ENCODE data around the gene KDM8. TPM values are rescaled to one million over a fixed set of nuclear protein-coding genes. Genes with fewer than 3 reads are reported as not detected.

The KDM8 gene
- 3.7 and 4.7 TPM in 2 replicates for total RNA-seq

DNA sequence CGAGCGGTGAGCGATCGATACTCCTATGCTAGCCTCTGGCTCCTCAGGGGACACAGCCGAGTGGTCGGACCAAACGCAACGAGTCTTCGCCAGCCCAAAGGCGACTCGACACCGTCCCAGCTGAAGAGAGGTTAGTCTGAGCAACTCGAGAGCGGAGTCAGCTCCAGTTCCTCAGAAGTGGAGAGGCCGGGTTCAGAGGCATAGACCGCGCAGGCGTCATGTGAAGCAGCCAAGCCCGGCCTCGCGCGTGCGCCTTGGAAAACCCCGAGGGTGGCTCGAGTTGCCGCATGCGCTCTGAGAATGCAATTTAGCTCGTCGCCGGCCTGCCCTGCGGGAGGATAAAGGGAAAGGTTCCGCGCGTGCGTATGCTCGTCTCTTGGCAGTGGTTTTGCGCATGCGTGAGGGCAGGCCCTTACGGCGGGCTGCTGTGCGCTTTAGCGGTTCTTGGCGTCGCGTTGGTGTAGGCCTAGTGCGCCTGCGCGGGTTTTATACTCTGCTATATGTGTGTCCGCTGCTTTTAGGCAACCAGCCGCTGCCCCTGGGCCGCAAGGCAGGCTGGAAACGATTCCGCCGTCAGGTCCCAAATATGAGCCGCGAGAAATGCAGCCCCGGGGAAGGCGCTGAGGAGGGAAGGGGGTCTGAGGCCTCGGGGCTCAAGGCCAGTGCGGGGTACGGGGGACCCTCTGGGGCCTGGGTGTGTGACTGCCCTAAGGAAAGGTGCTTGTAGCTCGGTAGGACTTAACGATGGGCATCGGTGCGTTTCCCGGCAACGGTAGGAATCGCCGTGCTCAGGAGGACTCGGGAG, at the start of gene KDM8:
KDM8 (plus strand) TSS at position 20 of the 805 bp plus-strand sequence. CDS start 6,598 bp downstream, outside the sequence.
- DNase-seq: peak; percentile 100

DNA sequence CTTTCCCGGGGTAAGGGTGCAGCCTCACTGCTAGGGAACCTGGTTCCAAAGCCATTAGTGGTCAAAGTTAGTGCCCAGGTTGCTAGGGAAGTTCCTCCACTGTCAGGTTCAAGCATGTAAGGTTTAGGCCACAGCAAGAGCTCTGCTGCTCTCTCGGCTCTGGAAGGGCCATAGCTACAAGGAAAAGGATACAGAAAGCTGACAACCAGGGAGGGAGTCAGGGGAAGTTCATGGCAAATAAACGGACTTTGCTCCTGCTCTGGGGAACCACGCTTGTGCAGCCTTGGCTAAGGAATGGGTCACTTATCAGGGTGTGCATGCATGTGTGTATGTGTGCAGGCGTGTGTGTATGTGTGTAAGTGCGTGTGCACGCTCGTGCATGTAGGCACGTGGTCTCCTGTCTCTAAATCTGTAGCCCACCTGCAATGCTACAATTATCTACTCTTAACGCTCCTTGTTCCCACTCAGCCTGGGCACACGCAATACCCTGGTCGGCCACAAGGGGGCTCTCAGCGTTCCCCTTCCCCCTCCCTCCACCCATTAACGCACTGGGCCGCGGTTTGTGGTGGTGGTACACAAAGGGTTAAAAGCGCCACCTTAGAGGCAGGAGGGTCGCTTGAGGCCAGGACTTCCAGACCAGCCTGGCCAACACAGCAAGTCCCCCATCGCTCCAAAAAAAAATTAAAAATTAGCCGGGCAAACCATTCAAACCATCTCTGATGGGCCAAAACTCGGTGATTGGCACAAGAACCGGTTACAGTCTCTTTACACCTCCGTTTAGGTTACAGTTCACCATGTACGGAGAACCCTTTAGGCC, 48.4 kb upstream of the KDM8 start:
- peak; percentile 65 for DNase-seq

DNA sequence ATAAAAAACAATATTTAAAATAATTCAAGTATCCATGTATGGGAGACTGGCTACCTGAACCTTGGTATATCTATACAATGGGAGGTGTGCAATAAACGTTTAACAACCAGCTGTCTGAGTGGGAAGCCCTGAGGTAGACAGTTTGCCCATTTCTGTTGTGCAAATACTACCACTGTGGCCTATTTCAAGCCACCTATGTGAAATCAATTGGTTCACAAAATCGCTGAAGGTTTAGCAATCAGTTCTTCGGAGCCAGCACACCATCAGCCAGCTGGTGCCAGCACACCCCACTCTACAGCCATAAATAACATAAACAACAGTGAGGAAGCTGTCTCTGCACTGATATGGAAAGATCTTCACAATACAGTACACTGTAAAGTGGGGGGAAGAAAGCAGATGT, 46.7 kb upstream of the KDM8 start:
- no peak for DNase-seq

DNA sequence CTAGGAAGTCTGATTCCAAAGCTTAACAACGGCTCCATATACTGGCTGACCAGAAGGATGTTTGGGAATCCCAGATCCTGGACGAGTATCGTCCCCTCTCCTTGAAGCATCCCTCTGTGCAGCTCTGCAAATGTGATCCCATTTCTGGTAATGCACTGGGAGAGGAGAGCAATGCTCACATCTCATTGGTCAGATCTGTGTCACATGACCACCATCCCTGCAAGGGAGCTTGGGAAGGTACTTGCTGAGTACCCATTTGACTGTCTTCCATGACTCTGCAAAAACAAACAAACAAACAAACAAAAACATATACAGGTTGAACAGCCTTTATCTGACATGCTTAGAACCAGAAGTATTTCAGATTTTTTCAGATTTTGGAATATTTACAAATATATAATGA, 41.9 kb upstream of the KDM8 start:
- no peak for DNase-seq

DNA sequence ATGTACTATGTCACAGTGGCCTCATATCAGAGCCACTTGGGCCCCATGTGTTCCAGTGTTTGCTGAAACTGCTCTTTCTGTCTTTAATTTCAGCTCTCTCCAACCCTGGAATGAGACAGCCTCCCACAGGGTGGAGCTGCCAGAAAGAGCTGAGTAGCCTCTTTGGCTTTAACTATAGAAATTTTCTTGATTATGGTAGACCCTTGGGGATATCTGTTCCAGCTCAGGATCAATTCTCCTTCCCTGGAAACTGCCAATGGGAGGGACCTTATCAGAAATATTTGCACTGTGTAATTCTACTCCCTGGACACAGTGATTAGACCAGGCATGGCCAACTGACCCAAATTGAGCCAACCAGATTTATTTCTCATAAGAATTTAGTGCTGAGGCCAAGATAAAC, 39.0 kb upstream of the KDM8 start:
- DNase-seq: no peak

DNA sequence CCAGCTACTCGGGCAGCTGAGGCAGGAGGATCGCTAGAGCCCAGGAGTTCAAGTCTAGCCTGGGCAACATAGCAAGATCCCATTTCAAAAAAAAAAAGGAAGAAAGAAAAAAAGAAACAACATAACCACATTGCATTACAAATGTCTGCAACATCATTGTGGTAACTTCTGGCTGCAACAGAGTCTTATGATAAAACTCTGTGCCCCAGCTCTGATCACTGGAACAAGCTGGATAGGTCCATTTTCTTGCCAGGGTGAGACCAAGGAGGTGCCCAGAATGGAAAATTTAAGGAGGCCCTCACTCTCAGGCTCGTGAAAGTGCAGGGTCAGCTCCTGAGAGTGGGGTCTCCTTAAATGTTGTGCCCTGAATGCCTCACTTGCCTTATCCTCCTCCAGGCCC, 37.8 kb upstream of the KDM8 start:
- no peak for DNase-seq

DNA sequence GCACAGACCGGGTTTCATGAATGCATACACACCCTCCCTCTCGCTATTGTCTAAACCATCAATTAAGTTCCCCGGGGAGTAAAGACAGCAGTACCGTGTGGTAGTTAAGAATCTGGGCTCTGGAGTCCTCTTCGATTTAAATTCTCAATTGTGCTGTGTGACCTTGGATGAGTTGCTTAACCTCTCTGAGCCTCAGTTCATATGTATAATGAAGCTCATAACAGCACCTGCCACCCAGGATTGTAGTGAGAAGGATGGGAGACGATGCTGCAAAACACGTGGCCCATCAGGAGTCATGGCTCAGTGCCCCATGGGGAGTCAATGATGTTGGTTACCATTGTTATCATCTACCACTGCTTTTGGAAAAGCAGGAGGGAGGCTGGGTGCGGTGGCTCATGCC, 34.5 kb upstream of the KDM8 start:
- DNase-seq: no peak

DNA sequence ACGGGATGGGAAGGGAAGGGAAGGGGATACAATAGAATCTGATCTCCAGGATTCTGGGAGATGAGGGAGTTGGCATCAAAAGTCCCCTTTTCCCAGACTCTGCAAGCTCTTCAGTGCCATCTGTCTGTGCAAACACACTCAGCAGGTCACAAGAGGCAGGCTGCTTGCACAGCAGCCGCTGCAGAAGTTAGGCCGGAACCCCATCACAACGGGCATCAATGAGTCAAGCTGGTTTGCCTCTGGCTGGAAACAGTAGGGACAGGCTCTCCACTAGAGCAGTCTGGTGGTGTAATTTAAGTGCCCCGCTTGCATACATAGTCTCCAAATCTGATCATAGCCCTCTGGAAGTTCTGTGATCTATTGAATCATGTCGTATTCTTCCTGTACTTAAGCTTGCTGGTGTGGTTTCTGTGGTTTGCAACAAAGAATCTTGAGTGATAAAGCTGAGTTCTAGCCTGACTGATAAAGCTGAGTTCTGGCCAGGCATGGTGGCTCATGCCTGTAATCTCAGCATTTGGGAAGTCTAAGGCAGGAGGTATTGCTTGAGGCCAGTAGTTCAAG, 33.7 kb upstream of the KDM8 start:
- peak; percentile 53 for DNase-seq

DNA sequence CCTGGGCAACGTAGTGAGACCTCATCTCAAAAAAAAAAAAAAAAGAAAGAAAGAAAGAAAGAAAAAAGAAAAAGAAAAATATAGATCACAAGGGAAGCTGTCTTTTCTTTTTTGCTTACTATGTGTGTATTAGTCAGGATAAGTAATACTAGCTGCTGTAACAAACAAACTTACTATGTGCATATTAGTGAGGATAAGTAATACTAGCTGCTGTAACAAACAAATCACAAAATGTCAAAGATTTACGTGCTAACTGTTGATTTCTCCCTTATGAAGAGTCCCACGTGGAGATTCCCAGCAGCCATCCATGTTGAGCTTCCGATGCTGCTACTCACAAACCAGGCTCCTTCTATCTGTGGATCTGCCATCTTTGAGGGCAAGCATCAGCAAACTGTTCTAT, 31.7 kb upstream of the KDM8 start:
- DNase-seq: no peak

DNA sequence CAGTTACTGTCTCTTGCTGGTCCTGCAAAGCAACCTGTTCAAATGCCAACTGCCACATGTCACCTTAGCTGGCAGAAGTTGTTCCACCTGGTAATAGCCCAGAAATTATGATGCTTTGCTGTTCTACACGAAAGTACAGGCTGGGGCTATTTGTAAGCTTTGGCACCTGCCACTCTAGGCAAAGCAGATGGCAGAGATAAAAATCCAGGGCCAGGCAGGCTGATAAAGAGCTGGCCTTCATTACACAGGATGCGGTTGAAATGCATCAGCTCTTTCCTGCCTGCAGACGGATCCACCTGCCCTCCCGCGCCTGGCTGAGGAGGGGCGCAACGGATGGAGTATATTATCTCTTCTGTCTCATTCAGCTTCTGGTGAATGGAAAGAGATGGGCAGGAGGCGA, 29.3 kb upstream of the KDM8 start:
- peak; percentile 37 for DNase-seq

DNA sequence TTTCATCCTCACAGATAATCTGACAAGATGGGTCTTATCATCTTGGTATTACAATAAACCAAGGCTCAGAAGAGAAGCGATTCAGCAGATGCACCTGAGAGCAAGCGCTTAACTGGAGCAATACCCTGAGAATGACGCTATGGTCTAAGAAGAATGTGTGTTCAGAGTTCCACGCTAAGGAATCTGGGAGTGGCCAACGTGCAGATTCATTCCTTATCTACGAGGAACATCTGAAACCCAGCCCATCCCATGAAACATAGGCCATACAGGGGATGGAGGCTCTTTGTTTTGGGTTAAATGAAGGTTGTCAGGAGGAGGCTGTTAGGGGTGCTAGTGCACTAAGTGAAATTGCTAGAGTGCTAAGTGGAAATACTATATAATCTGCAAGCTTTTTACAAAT, 28.5 kb upstream of the KDM8 start:
- DNase-seq: peak; percentile 7

DNA sequence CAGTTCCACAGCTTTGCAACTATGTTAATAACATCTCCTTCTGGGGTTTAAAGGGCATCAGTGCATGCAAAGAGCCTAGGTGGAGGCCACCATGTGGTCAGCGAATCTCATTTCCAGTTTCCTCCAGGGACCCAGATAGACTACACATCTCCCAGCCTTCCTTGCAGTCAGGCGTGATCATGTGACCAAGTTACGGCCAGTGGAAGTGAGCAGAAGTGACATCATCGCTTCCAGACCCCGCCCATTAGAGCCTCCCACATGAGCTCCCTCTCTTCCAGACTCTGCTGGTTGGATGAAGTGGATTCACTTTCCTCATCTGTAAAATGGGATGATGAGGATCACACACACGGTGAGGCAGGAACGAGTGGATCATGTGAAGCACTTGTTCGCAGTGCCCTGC, 27.4 kb upstream of the KDM8 start:
- no peak for DNase-seq

DNA sequence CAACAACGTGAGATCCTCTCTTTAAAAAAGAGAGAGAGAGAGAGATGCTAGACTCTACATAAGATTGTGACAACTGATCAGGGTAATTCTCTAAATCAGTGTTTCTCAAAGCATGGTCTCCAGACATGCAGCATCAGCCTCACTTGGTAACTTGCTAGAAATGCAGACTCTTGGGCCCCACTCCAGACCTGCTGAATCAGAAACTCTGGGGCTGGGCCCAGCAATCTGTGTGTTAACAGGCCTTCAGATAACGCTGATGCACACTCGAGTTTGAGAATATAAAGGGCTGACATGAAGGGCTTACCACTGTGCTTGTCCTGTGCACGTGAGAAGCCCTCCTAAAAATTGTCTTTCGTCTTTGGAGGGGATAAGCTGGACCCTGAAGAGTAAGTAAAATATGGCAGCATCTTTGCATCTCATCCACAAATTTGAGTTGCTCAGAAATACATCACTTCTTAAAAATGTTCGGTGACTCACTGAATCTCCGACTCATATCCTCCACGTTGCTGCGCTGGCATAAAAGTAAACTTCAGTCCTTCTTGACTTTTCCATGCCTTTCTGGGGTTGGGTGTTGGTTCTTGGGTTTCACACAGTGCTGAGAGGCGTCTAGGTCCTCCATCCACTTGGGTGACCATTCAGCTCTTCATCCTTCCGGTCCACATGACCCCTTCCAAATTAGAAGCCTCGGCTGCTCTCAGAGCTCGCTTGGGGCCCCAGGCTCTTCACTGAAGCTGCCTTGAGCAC, 26.1 kb upstream of the KDM8 start:
- DNase-seq: peak; percentile 67

DNA sequence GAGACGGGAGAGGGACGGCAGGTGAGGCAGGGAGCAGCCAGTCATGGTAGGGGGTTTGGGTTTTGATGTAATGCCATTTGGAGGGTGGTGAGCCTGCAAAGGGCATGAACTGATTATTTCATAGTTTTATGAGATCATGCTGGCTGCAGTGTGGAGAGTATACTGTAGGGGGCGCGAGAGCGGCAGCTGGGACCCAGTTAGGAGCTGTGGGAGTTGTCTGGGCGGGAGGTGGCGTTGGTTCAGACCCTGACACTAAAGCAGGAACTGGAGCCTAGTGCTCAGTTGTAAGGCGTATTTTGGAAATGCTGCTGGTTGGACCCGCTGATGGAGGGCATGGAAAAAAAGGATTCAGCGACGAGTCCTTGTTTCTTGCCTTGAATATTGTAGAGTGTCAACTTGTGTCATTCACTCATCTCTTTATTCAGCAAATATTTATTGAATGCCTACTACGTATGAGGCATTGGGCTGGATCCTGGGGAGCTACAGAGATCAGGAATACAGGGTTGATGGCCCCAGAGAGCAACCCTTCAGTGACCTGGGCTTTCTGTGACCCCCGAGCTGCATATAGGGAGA, 23.7 kb upstream of the KDM8 start:
- DNase-seq: peak; percentile 86

DNA sequence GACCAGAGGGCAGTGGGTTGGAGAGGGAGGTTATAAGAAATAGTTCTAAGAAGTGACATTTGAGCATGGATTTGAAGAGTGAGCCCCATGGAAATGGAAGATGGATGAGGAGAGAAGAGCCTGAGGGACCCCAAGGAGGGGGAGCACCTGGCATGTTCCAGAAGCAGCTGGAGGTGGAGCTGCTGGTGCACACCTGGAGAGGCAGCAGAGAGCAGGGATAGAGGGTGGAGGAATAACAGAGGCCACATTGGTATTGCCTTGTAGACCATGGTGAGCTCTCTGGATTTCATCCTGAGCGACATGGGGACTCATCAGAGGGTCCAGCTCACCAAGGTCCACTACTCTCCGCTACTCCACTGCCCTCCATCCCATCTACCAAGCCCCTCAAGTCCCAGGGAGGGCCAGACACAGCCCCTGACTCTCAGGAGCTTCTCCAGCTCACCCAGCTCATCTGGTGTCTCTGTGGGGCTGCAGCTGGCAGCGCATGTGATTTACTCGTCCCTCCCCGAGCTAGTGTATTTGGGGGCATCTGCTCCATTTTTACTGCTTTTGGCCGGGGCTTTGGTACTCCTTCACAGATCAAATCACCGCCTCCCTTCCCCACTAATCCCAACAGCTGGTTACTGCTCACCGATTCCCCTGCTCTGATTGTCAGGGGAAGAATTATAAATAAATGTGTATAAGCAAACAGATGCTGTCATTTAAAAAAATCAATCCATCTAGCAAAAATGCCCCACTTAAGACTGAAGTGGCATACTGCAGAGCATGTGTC, 22.1 kb upstream of the KDM8 start:
- no peak for DNase-seq

DNA sequence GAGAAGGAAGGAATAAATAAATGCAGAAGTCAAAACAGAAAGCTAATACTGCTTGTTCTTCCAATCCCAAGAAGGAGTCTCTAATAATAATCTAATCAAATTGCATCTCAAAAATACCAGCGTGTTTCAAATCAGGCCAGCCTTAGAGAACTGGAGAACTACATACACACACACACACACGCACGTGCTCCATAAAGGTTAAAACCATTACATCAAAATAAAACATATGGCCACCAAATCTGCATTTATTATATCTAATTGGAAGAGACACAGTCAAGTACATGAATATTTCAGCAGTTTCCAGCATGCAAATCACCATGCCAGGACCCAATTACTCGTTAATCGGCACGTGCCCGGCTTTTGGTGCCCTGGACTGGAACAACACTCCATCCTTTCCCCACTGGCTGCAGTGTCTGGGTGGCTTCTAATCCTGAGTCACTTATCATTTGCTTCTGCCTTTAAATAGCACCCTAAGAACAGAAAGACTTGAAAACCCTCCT, 20.4 kb upstream of the KDM8 start:
- DNase-seq: no peak

DNA sequence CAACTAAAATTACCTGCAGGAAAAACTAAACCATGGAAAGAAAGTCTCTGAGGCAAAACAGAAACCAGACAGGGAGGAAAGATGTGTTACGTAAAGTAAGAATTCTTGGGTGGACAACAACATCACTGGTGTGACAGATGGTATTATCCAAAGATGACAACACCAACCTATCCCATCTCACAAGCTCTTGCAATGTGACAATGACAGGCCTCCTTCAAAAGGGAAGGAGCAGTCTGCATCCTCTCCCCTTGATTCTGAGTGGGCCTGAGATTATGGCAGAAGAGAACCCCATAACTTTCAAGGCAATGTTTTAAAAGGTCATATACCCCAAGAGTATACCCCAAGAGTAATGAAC, 17.6 kb upstream of the KDM8 start:
- DNase-seq: no peak

DNA sequence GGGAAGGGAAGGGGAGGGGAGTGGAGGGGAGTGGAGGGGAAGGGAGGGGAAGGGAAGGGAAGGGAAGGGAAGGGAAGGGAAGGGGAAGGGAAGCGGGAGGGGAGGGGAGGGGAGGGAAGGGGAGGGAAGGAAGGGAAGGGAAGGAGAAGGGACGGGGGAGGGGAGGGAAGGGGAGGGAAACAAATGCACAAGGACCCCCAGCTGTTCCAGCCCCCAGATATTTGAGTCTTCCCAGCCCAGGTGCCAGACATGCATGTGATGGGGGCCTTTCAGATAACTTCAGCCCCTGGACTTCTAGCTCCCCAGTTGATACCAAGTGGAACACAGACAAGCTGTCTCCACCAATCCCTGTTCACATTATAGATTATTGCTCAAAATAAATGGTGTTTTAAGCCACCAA, 14.7 kb upstream of the KDM8 start:
- no peak for DNase-seq

DNA sequence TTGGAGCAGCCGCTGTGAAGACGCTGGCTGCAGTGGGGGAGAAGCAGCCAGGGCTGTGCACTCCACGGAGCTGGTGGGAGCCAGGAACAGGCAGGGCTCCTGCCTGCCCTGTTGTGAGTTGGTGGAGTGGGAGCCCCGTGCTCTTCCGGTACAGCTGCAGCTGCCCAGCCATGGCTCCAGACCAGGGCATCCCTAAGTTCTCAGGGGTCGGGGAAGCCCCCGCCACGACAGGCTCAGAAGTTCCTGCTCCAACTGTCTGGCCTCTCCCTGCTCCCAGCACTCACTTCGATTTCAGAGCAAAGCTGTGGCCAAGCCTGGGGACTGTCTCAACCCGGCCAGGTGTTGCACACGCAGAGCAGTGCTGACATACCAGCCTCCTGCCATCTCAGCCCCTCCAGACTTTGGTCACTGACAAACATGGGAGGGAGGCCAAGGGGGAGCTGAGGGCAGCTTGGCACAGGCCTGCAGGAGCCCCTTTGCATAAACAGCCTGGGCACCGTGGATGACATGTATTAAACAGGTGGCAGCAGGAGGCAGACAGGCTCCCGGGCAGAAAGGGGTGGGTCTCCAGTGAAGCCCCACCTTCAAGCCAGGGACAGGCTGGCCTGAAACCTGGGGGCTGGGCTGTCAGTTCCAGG, 13.9 kb upstream of the KDM8 start:
- no peak for DNase-seq

DNA sequence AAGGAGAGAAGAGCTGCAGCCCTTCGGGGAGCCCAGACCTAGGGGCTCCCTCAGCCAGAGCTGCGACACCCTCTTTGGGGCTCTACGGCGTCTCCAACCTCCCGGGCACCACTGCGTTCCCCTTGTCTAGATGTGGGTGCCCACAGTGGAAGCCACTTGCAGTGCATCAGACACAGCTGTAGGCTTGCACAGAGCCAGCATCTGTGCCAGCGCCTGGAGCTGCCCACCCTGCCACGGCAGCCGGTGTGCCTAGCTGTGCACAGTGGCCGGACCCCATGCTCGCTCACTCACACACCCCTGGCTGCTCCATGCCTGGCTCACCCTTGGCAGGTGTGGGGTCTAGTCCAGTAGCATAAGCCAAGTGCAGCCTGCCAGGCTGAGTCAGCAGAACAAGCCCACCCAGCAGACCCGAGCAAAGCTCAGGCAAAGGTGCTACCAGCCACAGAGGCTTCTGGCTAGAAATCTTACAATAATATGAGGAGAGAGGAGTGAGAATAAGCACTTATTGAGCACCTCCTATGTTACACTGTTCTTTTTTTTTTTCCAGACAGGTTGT, 12.9 kb upstream of the KDM8 start:
- no peak for DNase-seq
